Limb (tissue), 2 donors: ENCODE results near the gene COL3A1.
A peak's percentile ranks its signal among the peaks of the same experiment; 100 is the strongest.

Source experiments
- DNase-seq, 2 donors: peaks; one replicate each; pipeline ENCODE4 v3.0.0-alpha.2; 2016; ENCODE audit errors: extremely low spot score in 2 of 2

Gene COL3A1

DNA sequence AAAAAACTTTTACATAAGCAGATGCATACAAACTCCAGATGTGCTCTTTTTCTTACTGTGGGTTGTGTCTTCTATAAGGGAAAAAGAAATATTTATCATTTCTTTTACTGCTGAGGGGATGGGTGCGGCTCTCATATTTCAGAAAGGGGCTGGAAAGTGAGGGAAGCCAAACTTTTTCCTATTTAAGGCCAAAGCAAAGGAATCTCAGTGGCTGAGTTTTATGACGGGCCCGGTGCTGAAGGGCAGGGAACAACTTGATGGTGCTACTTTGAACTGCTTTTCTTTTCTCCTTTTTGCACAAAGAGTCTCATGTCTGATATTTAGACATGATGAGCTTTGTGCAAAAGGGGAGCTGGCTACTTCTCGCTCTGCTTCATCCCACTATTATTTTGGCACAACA lies at the start of gene COL3A1:
Gene COL3A1, plus strand, starts transcription at position 210 of the 400 bp plus-strand sequence. Its CDS starts 117 bp downstream, at position 327.
- peak; percentile 81 to 93 for DNase-seq

DNA sequence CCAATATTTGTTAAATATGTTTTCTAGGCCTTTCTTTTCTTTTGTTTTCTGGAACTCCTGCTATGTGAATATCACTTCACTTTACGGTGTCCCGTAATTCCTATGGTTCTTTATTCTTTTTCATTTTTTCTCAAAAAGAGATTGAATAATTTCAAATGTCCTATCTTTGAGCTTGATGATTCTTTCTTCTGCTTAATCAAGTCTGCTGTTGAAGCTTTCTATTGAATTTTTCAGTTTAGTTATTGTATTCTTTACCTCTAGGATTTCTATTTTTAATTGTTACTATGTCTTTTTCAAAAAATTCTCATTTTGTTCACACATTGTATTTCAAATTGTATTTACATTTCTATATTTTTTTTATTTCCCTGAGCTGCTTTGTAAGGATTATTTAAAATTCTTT lies 45.5 kb upstream of the COL3A1 start:
- no peak for DNase-seq

DNA sequence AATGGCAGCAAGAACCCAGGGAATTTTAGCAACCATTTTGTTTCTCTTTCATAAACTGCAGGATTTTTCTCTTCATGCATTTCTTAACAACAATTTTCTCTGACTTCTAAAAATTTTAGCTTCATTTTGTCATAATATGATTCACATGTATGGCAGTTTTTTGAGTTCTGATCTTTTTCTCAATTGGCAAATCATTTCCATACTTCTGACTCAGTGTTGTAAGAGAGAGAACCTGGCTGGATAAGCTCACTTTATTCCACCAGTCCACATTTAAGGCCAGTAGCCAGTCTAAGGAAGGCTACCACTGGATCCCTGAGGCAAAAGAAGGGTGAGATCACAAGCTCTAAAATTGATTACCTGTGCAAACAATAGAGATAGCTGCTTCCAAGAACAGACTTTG lies 42.8 kb upstream of the COL3A1 start:
- no peak for DNase-seq

- DNase-seq = peak in 1 of 2 donors; percentile 14
Observed at GRCh38 chr2:188937228-188938220, 36.6 kb upstream of the COL3A1 start.

DNA sequence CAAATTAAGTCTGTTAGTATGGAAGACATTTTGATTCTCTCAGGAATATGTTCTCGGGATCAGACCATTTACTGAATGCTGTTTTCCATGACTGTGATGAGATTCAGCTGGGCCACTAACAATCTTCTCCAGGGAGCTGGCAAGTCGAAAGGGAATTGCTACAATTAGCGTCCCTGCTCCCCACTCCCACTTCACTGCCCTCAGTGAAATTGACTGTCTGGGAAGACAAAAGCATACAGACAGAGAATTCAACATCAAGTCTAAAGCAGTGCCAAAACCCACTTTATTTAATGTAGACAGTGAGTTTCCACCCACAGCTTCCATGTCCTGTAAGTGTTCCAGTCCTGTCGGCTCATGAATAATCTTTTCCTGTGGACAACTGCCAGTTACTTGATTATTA lies 34.0 kb upstream of the COL3A1 start:
- DNase-seq = peak in 1 of 2 donors; percentile 10

GRCh38 chr2:188944442-188944841 lies 29.7 kb upstream of the COL3A1 start:
- no peak for DNase-seq

DNA sequence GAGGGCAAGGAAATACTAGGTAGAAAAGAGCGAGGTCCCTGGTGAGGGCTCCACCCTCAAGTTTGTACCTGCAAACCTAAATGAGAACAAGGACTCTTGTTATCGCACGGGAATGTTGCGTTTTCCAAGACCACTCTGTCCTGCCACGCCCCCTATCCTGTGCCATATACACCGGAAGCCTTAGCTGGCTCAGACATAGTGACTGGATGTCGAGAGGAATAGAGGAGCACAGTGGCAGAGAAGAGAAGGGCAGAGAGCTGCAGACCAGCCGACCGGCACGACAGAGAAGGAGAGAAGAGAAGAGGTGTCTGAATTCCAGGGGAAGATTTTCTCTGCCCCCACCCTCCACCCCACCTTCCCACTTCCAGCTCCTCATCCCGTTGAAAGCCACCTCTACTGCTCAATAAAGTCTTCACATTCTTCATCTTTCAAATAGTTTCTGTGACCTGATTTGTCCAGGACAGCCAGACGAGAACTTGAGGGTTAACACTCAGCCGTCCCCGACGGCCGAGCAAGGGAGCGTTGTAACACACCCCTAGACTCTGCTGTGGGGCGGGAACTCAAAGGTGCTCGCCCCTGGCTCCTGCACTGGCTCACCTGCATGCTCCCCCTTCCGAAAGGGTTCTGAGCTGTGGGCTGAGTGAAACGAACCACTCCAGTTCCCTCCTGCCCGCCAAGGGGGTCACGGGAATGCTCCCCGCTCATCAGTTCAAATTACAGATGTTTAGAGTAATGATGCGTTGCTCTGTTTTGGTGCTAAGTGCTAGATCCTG lies 24.9 kb upstream of the COL3A1 start:
- DNase-seq = no peak

DNA sequence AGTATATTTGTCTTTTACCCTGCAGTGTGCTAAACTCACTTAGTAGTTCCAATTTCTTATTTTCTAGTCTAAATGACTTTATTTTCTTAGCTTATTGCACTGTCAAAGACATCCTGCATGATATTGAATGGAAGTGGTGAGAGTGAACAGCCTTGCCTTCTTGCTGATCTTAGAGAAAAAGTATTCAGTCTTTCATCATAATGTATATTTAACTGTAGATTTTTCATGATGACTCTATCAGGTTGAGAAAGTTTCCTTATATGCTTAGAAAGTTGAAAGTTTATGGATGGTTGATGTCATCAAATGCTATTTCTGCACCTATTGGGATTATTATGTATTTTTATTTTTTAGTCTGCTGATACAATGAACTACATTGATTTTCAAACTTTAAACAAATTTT lies 21.3 kb upstream of the COL3A1 start:
- DNase-seq = no peak

- DNase-seq = no peak
Observed at GRCh38 chr2:188956290-188956689, 17.9 kb upstream of the COL3A1 start.

- DNase-seq = no peak
Observed at GRCh38 chr2:188956961-188957360, 17.2 kb upstream of the COL3A1 start.

- DNase-seq = no peak
Observed at GRCh38 chr2:188957646-188958045, 16.5 kb upstream of the COL3A1 start.

DNA sequence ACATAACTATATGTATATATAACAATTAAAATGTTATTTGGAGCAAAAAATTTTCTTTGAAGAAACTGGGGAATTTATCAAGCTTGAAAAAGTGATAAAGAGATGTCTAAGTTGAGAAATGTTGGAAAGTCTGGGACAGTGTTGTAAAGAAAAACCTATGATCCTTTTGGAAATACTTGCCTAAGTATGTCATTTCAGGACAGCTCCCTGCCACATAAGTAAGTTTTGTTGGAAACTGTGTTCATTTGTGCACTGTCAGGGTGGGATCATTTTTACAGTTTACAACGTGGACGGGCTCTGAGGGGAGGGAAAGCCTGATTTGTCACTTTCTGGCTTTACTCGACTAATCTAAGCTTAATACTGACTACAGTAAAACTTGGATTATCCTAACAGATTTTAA lies 10.4 kb upstream of the COL3A1 start:
- DNase-seq = no peak

DNA sequence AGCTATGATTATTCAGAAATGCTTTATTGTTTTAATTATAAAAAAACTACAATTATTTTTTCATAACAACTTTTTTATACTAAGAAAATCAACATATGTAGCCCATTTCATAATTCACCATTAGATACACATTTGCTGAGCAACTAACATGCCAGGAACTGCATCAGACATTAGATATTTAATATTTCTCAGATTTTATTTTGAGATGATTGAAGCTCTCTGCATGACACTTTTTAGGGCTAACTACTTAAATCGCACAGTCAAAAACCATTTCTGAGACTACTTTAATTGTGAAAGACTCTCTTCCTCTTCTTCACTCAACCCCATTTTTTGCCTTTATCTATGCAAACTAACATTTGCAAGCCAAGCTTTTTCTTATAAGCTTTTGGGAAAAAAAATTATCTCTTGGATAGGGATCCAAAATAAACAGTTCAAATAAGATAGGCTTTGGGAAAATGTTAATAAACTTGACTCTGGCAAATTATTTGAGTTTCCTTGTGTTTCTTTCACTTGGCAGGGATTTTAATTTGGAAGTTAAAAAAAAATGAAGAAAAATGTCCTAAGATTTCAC lies 9.1 kb upstream of the COL3A1 start:
- no peak for DNase-seq

DNA sequence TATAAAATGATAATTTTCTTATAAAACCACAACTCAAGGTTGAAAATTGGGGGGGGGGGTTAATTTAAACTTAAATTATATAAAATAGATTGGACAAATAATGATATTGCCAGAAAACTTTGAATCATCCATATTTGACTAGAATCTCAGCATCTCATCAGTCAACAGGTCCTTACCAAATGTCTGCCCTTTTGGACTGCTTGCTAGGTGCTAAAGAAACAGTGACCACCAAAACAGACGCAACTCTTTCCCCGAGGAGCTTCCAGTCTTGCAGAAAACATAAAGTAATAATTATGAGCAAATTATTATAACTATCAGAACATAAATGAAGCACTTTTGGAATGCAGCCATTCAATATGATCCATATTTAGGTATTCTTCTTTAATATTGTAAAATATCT lies 8.6 kb upstream of the COL3A1 start:
- no peak for DNase-seq

DNA sequence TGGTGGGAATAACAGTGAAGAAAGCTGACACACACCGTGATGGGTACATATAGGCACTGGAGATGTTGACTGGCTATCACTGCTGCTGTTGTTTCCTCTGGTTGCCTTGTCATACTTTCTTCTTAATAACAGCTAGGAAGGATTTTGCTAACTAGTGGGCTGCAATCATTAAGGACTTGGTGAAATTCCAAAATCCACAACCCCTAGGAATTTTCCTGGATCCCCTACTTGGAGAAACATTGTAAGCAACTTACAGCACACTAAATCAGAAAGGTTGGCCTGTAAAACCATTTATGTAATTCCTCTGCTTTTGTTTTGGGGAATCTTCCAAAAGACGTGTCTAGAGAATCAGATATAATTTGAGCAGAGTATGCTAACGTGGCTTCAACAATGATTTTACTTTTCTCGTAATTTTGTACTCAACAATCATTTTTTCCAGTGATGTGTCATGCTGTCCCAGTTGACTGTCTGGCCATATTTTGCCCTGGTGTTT lies 8.0 kb upstream of the COL3A1 start:
- peak in 1 of 2 donors; percentile 64 for DNase-seq

DNA sequence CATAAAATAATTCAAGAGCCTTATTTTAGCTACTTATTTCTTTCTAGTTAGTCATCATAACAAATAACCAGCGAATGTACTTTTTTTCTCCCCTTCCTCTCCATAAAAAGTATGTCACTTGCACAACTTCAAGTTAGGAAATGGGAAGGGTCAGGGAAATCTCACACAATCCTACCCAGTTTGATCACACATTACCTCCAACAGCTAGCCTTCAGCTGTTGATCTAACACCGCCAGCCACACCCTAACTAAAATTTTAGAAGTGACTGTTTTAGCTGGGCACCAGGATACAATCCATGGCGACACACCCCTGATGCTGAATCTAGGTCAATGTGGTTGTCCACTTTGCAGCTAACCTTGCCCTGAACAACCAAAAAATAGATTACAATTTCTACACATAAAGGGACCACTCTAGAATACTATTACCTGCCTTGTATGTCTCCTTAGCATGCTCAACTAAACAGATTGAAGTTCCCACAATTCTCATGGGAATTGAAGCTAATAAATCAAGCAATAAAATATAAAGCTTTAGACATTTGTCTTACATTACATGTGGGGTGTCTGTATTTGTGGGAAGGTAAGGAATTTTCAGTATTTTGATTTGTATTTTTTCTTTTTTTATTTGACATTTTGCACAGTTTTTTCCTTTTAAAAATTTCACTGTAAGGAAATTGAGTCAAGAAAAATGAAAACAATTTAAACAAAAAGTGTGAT lies 7.3 kb upstream of the COL3A1 start:
- DNase-seq = no peak

DNA sequence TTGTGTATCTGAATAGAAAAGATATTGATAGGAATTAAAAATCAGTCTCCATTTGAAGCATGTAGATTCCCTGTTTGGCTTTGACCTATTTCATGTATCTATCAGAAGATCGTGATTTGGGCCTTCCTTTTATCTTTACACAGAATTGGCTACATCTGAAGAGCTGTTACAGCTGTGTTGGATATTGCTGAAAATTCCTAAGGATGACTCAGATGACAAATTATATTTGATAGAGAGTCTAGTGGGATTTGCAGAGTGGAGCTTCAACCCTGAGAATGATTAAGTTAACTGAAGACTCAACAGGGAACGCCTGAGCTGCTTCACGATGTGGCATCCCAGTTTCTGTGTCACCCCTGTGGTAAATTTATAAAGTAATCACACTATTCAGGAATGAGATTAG lies 4.9 kb upstream of the COL3A1 start:
- DNase-seq = no peak

- DNase-seq = no peak
Observed at GRCh38 chr2:188969651-188970050, 4.5 kb upstream of the COL3A1 start.

DNA sequence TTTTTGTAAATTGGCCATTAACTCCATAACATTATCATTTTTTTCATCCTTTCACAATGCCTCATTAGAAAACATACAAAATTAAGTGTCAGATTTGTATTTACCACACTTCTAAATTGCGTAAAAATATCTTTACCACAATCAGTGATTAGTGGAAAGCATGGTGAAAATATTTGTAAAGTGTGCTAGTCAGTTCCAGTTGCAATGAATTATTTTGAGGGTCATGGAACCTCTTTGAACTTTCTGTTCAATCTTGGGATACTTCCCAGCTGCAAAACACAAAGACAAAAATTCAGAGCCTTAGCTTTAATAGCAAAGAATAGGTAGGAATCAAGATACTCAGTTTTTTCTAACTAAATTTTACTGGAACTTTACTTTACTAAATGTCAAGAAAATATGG lies 4.0 kb upstream of the COL3A1 start:
- DNase-seq = no peak

GRCh38 chr2:188971432-188971861 lies 2.7 kb upstream of the COL3A1 start:
- peak in 1 of 2 donors; percentile 75 for DNase-seq

- DNase-seq = peak in 1 of 2 donors; percentile 67
Observed at GRCh38 chr2:188973641-188974040, 532 bp upstream of the COL3A1 start.
